Mammary epithelial cell (primary cell): ENCODE data around the gene PRKCA.

ENCODE experiments used
- CTCF ChIP-seq, 2 donors: IDR thresholded peaks in 1 of 2; conservative IDR thresholded peaks in 1 of 2; 2 replicates each; pipeline ENCODE4 v1.5.1; 2011 to 2012; ENCODE audit warnings: inconsistent platforms in 2 of 2, low read length in 2 of 2, mild to moderate bottlenecking in 2 of 2, control low read depth in 1 of 2, low read depth in 1 of 2; ENCODE audit not compliant: insufficient read depth in 1 of 2; ENCODE audit errors: extremely low read depth in 1 of 2
- EZH2 ChIP-seq: IDR thresholded peaks from 2 replicates; pipeline ENCODE4 v1.6.1; 2012; ENCODE audit warnings: low read length, inconsistent platforms, borderline replicate concordance

GRCh38 chr17:66585472-66585871 lies 283.1 kb downstream of the PRKCA start:
- TF ChIP-seq CTCF (conservative IDR thresholded peaks at IDR 0.05 in 1 of 2, IDR thresholded peaks at IDR 0.05 in 1 of 2; ENCODE audit: extremely low read depth in 1 of 2, insufficient read depth in 1 of 2, low read depth in 1 of 2, low read length in 2 of 2) (no peak), EZH2 (no peak)
